ENCODE data around the gene GGCT.

GGCT gene

DNA sequence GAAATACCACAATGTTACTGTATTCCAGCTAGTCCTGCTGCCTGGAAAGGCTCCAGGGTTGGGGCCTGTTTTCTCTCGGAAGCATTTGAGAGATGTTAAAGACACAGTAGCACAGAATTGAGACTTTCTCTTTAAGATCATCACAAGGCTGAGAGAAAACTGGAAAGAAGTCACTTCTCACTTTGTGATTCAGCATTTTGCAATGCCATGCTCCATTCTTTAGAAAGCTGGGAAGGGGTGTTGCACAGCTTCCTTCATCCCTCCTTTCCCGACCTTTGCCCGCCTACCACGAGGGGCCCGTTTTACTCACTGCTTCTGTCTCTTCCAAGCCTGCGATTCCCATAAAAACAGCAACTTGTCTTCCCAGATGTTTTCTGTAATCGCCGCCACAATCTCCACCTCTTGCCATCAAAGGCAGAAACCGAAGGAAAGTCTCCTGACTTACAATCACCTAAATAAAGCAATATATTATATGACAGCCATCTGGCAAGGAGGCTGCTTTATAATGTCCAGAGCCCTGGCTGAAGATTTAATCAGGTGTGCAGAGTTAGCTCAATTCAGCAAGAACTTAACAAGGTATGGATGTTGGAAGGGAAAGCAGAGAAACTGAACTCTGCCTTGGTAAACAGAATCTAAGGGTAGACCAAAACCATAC, 44.9 kb downstream of the GGCT start:
- no peak for DNase-seq

DNA sequence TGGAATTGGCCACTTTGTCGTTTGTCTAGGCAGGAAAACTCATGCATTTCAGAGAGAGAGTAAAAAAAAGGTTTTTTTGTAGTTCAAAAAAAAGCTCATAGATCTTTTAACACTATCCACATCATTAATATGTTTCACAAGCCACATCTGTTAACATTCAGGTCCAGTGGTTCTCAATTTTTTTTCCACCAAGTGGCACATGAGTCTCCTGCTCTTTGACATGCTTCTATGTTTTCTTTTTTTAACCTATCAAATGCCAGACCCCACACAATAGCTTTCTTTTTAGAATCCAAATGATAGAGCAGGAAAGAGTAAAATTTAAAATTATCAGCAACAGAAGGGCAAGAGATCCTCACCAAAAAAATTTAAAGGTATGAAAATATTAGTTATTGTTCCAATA, 46.3 kb downstream of the GGCT start:
- DNase-seq: no peak

GRCh38 chr7:30453921-30454320, 50.7 kb downstream of the GGCT start:
- no peak for DNase-seq

DNA sequence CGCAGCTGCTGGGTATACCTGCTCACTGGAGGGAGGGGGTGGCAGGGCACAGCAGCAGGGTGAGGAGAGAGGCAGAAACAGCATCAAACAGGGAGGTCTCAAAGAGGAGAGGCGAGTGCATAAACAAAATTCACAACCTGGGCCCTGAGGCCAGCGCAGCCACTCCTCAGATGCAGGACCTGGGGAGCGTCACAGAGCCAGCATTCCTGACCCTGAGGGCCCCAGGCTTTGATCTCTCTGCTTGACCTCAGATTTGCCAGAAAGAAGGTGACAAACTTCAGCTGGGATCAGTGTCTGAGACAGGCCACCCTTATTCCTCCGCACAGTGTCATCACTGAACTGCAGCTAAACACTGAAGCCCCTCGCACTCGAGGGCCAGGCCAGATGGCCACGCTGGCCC, 51.6 kb downstream of the GGCT start:
- no peak for DNase-seq

DNA sequence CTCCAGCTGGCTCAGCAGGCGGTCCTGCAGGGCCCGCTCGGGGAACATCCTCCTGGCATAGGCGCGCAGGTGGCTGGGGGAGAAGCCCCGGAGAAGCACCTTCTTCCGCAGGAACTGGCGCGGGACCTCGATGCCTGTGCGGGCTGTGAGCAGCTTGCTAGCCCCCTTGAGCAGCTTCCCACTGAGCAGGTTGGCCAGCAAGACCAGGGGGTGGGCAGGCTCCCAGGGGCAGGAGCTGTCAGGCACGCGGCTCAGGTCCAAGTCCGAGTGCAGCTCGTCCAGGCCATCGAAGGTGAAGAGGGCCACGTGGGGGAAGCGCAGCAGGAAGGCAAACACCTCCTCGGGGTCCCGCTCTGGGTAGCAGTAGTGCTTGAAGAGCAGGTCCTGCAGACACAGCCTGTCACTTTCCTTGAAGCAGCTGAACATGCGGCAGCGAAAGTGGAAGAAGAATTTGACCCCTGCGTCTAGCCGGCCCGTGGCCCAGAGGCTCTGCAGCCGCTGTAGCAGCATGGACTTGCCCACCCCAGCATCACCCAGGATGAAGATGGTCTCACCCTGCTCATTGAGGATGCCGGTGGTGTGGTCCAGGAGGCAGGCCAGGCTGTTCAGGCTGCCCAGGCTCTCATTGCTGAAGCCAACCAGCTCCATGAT, 52.2 kb downstream of the GGCT start:
- no peak for DNase-seq

- no peak for DNase-seq
These were observed 52.9 kb downstream of the GGCT start for GRCh38 chr7:30451539-30452279.

- DNase-seq: no peak
These were observed 53.6 kb downstream of the GGCT start for GRCh38 chr7:30450983-30451497.

DNA sequence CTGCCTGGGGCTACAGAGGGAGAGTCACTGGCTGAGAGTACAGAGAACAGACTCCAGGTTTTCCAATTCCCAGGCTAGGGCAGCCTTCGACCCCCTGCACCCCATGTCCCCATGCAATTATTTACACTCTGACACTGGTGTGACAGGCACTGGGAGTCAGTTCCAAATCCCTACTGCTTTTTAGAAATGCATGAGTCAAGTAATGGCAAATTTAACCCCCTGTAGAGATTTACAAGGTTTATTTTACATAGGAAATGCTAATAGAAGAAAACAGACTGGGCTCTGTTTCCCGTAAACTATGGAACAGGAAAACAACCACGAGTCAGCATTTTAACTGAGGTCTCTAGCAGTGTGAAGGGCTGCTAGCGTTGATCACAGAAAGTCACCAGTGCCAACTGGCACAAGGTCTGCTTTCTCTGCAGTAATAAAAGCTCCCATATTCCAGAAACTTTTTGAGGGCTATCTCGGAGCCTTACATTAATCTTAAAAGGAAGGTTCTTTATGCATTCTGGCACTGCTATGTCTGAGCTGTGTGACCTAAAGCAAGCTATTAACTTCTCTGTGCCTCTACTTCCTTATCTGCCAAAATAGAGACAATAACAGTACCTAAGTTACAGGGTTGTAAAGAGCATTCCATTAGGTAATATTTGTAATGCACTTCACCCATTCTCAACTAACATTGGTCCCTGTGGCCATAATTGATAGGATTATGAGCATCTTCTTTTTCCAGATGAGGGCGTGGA, 54.2 kb downstream of the GGCT start:
- no peak for DNase-seq

GRCh38 chr7:30448461-30449189, 56.0 kb downstream of the GGCT start:
- no peak for DNase-seq

DNA sequence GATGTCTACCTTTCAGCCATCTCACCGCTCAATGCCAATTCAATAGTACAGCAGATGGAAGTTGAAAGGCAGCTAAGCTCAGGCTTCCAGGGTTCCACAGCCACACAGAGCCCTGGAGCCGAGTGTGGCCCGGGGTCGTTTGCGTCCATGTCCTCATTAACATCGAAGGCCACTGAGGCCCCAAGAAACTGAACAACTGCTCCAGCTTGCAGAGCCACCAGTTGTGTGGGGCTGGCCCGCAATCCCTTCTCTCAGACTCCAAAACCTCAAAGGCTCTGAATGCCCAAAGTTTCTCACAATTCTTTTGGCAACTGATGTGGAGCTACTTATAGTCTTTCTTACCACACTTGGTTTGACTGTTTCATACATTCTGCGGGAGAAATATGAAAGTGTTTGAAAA, 57.2 kb downstream of the GGCT start:
- no peak for DNase-seq
